GM23248 (cell line): ENCODE results near the gene VPS37B. TPM values are rescaled to one million over a fixed set of nuclear protein-coding genes. Genes with fewer than 3 reads are reported as not detected.

Experiments
- DNase-seq: peaks from one replicate; pipeline ENCODE4 v3.0.0-alpha.2; 2015
- H2AFZ ChIP-seq: fragments of 200-600 bp; sonication (generic); 2 replicates; pipeline ENCODE4 v1.6.1; 2016; ENCODE audit warnings: antibody characterized with exemption
- H3F3A ChIP-seq: fragments of 200-600 bp; sonication (generic); 2 replicates; pipeline ENCODE4 v1.6.1; 2016; ENCODE audit warnings: mild to moderate bottlenecking, antibody characterized with exemption, mixed run types; ENCODE audit not compliant: insufficient read depth
- H3K27ac ChIP-seq: fragments of 200-600 bp; sonication (generic); 2 replicates; pipeline ENCODE4 v1.5.1; 2016; ENCODE audit warnings: mild to moderate bottlenecking
- H3K27me3 ChIP-seq: fragments of 200-600 bp; sonication (generic); replicated peaks from 2 replicates; pipeline ENCODE4 v1.6.1; 2016; ENCODE audit warnings: mild to moderate bottlenecking; ENCODE audit not compliant: insufficient read depth
- H3K36me3 ChIP-seq: fragments of 200-600 bp; sonication (generic); 2 replicates; pipeline ENCODE4 v1.6.1; 2016; ENCODE audit warnings: low read depth, mild to moderate bottlenecking
- H3K4me1 ChIP-seq: fragments of 200-600 bp; sonication (generic); 2 replicates; pipeline ENCODE4 v1.6.1; 2016; ENCODE audit warnings: mild to moderate bottlenecking; ENCODE audit not compliant: insufficient read depth
- H3K4me2 ChIP-seq: fragments of 200-600 bp; sonication (generic); one replicate; pipeline ENCODE4 v1.6.1; 2016; ENCODE audit warnings: mild to moderate bottlenecking; ENCODE audit not compliant: unreplicated experiment
- H3K4me3 ChIP-seq: fragments of 200-600 bp; sonication (generic); 2 replicates; pipeline ENCODE4 v1.5.1; 2016; ENCODE audit warnings: mild to moderate bottlenecking
- H3K79me2 ChIP-seq: fragments of 200-600 bp; sonication (generic); 2 replicates; pipeline ENCODE4 v1.6.1; 2016; ENCODE audit warnings: mild to moderate bottlenecking; ENCODE audit not compliant: insufficient read depth
- H3K9ac ChIP-seq: fragments of 200-600 bp; sonication (generic); 2 replicates; pipeline ENCODE4 v1.6.1; 2016; ENCODE audit warnings: mild to moderate bottlenecking
- H3K9me2 ChIP-seq: fragments of 200-600 bp; sonication (generic); 2 replicates; pipeline ENCODE4 v1.6.1; 2016; ENCODE audit warnings: mixed run types, mild to moderate bottlenecking, moderate library complexity; ENCODE audit not compliant: insufficient read depth
- H3K9me3 ChIP-seq: fragments of 200-600 bp; sonication (generic); one replicate; pipeline ENCODE4 v1.6.1; 2017; ENCODE audit warnings: low read depth
- H4K20me1 ChIP-seq: fragments of 200-600 bp; sonication (generic); 2 replicates; pipeline ENCODE4 v1.6.0; 2016; ENCODE audit not compliant: insufficient read depth
- EZH2 ChIP-seq: fragments of 200-600 bp; sonication (generic); IDR thresholded peaks from 2 replicates; pipeline ENCODE4 v1.6.1; 2018; ENCODE audit warnings: antibody characterized with exemption, mild to moderate bottlenecking; ENCODE audit not compliant: insufficient read depth, poor library complexity, severe bottlenecking
- EZH2phosphoT487 ChIP-seq: fragments of 200-600 bp; sonication (generic); IDR thresholded peaks from 2 replicates; pipeline ENCODE4 v1.6.1; 2018; ENCODE audit warnings: antibody characterized with exemption, moderate library complexity, mild to moderate bottlenecking, low read depth; ENCODE audit not compliant: insufficient read depth
- WGBS, 2 experiments: methylation state at CpG; one replicate each; pipeline ENCODE4 v1.1.6; 2015 to 2017; ENCODE audit warnings: low lambda C conversion rate in 2 of 2, low coverage in 1 of 2; ENCODE audit errors: missing lambda C conversion rate in 2 of 2; 5-methylcytosine and 5-hydroxymethylcytosine counted together
- in situ Hi-C: fragments of 300-500 bp; cut with MboI; formaldehyde crosslinking; loops from 2 replicates; pipeline ENCODE4 v1.15.0; 2020
- polyA plus RNA-seq: library from polyadenylated mRNA; unstranded; fragments of >200 nt; fragmentation: Nextera tagmentation; extraction: Ambion mirVana; gene quantifications from 2 replicates; pipeline ENCODE4 v1.2.1, GENCODE V29; 2016
- total RNA-seq: library from RNA; depleted of rRNA; stranded (reverse); fragments of >200 nt; shearing (Covaris generic); gene quantifications from 2 replicates; pipeline ENCODE4 v1.2.3, GENCODE V29; 2014

Gene VPS37B
- total and polyA plus RNA-seq, 2 experiments from 2014 or later = 19.1 to 31.3 TPM

- Histone ChIP-seq H3K27ac (no peak overlapping the region), H3K9ac (peak overlapping the region; percentile 38), H2AFZ (peak overlapping the region; percentile 77), H4K20me1 (no peaks in the 10 kb centered on the region), H3K4me2 (peak overlapping the region; percentile 85), H3K4me3 (peak overlapping the region; percentile 71), H3K4me1 (peaks cover 2% of the 10 kb centered on the region), H3K36me3 (no peaks in the 10 kb centered on the region), H3K9me2 (no peaks in the 10 kb centered on the region), H3K79me2 (no peaks in the 10 kb centered on the region), H3F3A (peaks cover 1% of the 10 kb centered on the region; the same call in 1 of the 2 replicates), H3K9me3 (no peaks in the 10 kb centered on the region), H3K27me3 (no peaks in the 10 kb centered on the region)
- in situ Hi-C loops = no loop called here
- 17 to 21% methylated on average over 20 to 22 of the region's 22 CpGs for WGBS, 2 experiments
- peak; percentile 32 for DNase-seq
- no peak for TF ChIP-seq EZH2
- TF ChIP-seq EZH2phosphoT487 = no peak
These were observed 69.9 kb downstream of the VPS37B start for GRCh38 chr12:122825773-122826724.

GRCh38 chr12:122823429-122823828 lies 72.5 kb downstream of the VPS37B start:
- no peaks in the 10 kb centered on the region for H3K36me3 ChIP-seq
- no peak overlapping the region for H3K4me3 ChIP-seq
- 92 to 93% methylated on average over 11 of the region's 11 CpGs for WGBS, 2 experiments
- no peaks in the 10 kb centered on the region for H3K79me2 ChIP-seq
- H3K4me1 ChIP-seq = no peaks in the 10 kb centered on the region
- H4K20me1 ChIP-seq = no peaks in the 10 kb centered on the region
- H3K9me3 ChIP-seq = no peaks in the 10 kb centered on the region
- no peak for TF ChIP-seq EZH2phosphoT487
- TF ChIP-seq EZH2 = no peak
- H3K27me3 ChIP-seq = no peaks in the 10 kb centered on the region
- H3K4me2 ChIP-seq = no peak overlapping the region
- no peaks in the 10 kb centered on the region for H3F3A ChIP-seq
- no peak overlapping the region for H3K9ac ChIP-seq
- no peak overlapping the region for H2AFZ ChIP-seq
- H3K9me2 ChIP-seq = no peaks in the 10 kb centered on the region
- H3K27ac ChIP-seq = no peak overlapping the region
- in situ Hi-C loops = no loop called here
- no peak for DNase-seq

GRCh38 chr12:122820838-122821271 lies 75.1 kb downstream of the VPS37B start:
- DNase-seq = no peak
- Histone ChIP-seq H3K4me1 (no peaks in the 10 kb centered on the region), H3K27ac (no peak overlapping the region), H3K4me2 (no peak overlapping the region), H3K79me2 (no peaks in the 10 kb centered on the region), H3K27me3 (no peaks in the 10 kb centered on the region), H3K4me3 (no peak overlapping the region), H3K9me2 (no peaks in the 10 kb centered on the region), H3K9ac (no peak overlapping the region), H3F3A (no peaks in the 10 kb centered on the region), H2AFZ (no peak overlapping the region), H3K36me3 (no peaks in the 10 kb centered on the region), H4K20me1 (no peaks in the 10 kb centered on the region), H3K9me3 (no peaks in the 10 kb centered on the region)
- in situ Hi-C loops = no loop called here
- 52 to 60% methylated on average over 7 of the region's 7 CpGs for WGBS, 2 experiments
- TF ChIP-seq EZH2 (no peak), EZH2phosphoT487 (no peak)

GRCh38 chr12:122820138-122820537 lies 75.8 kb downstream of the VPS37B start:
- Histone ChIP-seq H3K9me2 (no peaks in the 10 kb centered on the region), H3K79me2 (no peaks in the 10 kb centered on the region), H3K27me3 (no peaks in the 10 kb centered on the region), H3K9me3 (no peaks in the 10 kb centered on the region), H3K4me1 (no peaks in the 10 kb centered on the region), H4K20me1 (no peaks in the 10 kb centered on the region), H3K36me3 (no peaks in the 10 kb centered on the region), H2AFZ (no peak overlapping the region), H3K4me3 (no peak overlapping the region), H3K4me2 (no peak overlapping the region), H3F3A (no peaks in the 10 kb centered on the region), H3K9ac (no peak overlapping the region), H3K27ac (no peak overlapping the region)
- no peak for TF ChIP-seq EZH2phosphoT487
- no peak for TF ChIP-seq EZH2
- WGBS, 2 experiments = 91 to 92% methylated on average over 8 of the region's 8 CpGs
- in situ Hi-C loops = no loop called here
- no peak for DNase-seq
